ENCODE results near the gene SLC6A20.

The SLC6A20 gene

DNA sequence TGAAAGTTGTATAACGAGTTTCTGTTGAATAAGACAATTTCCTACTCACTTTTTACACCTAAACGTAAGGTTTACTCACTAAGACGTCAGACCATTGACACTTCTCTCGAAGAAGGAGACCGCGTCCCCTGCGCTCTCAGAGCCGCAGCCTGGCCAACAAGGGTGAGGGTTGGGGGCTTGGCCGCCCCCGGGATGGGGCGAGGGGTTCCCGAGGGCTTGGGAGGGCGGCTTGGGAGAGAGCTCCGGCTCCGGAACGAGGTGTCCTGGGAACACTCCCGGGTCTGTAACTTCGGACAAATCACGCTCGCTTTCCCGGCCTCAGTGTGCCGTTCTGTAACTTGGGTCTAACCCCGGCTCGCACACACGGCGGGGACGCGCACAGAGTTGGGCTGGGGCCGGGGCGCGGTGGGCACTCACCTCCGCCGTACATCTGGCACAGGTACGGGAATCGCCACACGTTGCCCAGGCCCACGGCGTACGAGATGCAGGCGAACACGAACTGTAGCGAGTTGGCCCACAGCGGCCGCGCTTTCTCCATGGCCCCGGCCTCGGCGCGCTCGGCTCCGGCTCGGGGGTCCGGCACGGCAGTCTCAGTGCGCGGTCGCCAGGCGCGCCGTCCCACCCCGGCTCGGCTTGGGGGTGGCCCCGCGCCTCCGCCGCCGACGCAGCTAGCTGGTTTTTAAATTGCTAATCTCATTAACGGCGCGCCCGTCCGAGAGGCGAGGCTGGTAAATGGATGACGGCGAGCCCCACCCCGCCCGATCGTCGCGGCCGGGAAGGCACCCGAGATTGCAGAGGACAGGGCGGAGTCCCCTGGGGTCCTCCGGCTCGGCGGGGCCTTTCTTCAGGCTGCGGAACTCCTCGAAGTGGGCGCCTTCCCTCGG lies at the start of gene SLC6A20:
TSS of gene SLC6A20 (minus strand) at position 655 of the 884 bp plus-strand sequence. CDS start at position 538, 117 bp downstream.
- no peak for DNase-seq (ENCODE audit: low read depth in 2 of 3, low spot score in 1 of 3)

- DNase-seq (ENCODE audit: low read depth in 2 of 3, low spot score in 1 of 3) = no peak
Measured at GRCh38 chr3:45844616-45845015, 48.3 kb upstream of the SLC6A20 start.

DNA sequence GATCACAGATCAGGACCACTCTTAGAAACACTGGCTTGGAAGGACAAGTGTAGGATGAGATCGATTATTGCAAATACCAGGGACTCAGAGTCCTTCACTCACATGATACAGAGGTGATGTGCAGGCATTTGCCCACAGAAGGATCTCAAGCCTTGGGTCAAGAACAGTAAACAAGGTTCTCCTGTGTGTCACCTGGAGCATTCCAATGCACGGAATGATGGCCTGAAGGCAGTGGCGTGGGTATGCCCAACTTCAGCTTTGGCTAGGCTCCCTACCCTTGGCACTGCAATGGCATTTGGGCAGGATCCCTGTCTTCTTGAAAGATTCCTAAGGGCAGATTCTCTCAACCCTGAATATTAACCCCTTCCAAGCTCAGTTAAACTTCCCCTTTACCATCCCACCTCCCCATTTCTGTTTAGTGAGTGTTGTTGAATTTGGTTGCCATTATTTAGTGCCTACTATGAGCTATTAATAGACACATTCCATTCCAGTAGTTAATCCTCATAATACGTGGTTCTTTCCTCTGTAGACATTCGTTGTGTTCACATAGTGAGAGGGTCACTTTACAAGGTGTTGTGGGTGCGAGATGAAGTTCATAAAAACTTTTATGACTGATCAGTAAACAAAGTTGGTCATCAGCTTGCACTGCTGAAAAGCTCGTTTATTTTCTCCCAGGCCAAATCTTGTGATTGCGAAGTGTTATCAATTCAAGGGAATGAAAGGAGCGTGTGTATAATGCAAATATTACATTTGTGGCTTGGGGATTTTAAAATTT lies 46.7 kb upstream of the SLC6A20 start:
- no peak for DNase-seq (ENCODE audit: low read depth in 2 of 3, low spot score in 1 of 3)

DNA sequence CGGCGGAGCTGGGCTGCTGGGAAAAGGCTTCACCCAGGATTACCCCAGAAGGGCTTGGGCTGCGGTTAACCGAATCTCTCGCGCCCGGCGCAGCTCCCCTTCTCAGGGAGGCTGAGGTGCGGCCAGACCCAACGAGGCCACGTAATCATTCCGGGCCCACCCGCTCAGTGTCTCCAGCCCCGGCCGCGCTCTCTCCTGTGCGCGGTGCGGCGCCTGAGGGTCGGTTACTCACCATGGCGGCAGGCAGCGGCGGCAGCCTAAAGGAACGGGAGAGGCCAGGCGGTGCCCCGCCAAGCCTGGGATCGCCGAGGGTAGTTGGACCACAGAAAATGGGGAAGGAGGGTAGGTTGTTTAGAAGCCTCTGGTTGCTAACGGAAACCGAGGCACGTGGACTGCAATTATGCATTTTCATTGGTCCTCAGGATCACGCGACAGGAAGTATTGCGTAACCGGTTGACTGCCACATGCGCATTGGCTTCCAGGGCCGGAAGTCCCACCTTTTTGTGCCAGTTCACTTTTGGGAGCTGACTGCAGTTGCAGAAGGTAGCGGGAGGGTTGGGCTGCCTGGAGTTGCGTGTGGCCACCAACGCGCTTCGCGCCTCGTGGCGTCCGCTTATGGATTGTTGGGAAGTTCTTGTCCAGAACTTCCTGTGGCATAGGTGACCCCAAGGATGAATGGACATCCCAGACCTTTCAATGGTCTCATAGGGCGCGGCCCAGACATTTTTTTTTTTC lies 45.6 kb upstream of the SLC6A20 start, which contains the start of gene LZTFL1:
TSS of gene LZTFL1 (minus strand) at position 363 of the 735 bp plus-strand sequence. CDS start at position 235, 128 bp downstream.
- DNase-seq (ENCODE audit: low read depth in 2 of 3, low spot score in 1 of 3) = peak; percentile 81 to 86 (median 83)

- no peak for DNase-seq (ENCODE audit: low read depth in 2 of 3, low spot score in 1 of 3)
Measured at GRCh38 chr3:45841420-45841756, 45.1 kb upstream of the SLC6A20 start.

- DNase-seq (ENCODE audit: low read depth in 2 of 3, low spot score in 1 of 3) = no peak
Measured at GRCh38 chr3:45838466-45838865, 42.1 kb upstream of the SLC6A20 start.

DNA sequence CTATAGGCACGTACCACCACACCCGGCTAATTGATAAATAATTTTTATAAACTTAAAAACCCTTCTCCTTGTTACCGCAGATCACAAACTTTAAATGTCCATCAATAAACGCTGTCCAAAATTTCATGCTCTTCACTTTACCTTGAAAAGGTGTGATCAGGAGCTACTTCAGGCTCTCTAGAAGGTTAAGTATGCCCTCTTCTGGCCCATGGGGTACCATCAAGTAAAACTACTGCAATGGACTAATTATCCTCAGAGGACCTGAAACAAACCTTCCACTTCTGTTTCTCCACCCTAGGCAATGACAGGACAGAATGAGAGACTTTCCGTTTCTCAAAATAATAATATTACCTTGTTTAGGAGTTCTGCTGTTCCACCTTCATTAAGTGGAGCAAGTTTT lies 36.4 kb upstream of the SLC6A20 start:
- no peak for DNase-seq (ENCODE audit: low read depth in 2 of 3, low spot score in 1 of 3)

- no peak for DNase-seq (ENCODE audit: low read depth in 2 of 3, low spot score in 1 of 3)
Measured at GRCh38 chr3:45830121-45830520, 33.8 kb upstream of the SLC6A20 start.

GRCh38 chr3:45826908-45827307 lies 30.6 kb upstream of the SLC6A20 start:
- no peak for DNase-seq (ENCODE audit: low read depth in 2 of 3, low spot score in 1 of 3)

- no peak for DNase-seq (ENCODE audit: low read depth in 2 of 3, low spot score in 1 of 3)
Measured at GRCh38 chr3:45826321-45826720, 30.0 kb upstream of the SLC6A20 start.

GRCh38 chr3:45821127-45821526 lies 24.8 kb upstream of the SLC6A20 start:
- no peak for DNase-seq (ENCODE audit: low read depth in 2 of 3, low spot score in 1 of 3)

GRCh38 chr3:45819543-45819942 lies 23.2 kb upstream of the SLC6A20 start:
- DNase-seq (ENCODE audit: low read depth in 2 of 3, low spot score in 1 of 3) = no peak

- DNase-seq (ENCODE audit: low read depth in 2 of 3, low spot score in 1 of 3) = no peak
Measured at GRCh38 chr3:45817831-45818522, 21.6 kb upstream of the SLC6A20 start.

DNA sequence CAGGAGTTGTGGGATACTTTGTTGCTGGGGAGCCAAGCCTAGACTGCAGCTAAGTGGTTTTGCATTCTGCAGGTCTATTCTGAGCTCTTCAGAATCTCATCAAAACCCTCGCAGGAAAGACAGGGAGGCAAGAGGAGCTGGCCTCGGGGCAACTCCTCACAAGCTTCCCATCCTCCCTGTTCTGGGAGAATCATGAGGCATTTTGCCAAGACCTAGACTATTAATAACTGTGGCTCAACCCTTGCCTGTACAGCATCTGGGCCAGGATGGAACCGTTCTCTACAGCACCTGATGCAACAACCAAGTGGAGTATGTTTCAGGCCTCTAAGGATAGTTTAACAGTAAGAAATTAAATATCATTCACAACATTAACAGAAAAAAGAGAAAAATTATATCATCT lies 20.2 kb upstream of the SLC6A20 start:
- no peak for DNase-seq (ENCODE audit: low read depth in 2 of 3, low spot score in 1 of 3)

- no peak for DNase-seq (ENCODE audit: low read depth in 2 of 3, low spot score in 1 of 3)
Measured at GRCh38 chr3:45814322-45814721, 18.0 kb upstream of the SLC6A20 start.

- no peak for DNase-seq (ENCODE audit: low read depth in 2 of 3, low spot score in 1 of 3)
Measured at GRCh38 chr3:45807681-45808540, 11.6 kb upstream of the SLC6A20 start.

DNA sequence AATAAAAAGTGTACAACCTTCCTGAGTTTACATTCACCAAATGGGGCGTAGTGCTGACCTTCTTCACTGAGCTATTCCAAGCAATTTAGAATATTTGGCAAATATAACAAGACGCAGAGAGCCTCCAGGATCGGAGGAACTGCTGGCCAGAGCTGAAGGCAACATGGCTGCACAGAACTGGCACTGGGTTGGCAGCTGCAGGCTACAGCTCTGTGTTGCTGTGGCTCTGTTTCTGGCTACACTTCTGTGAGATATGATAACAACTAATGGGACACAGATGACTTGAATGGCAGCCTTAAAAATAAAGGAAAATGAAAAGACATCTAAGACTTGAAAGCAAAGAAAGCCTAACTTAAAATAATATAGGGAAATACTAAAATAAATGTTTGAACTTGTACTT lies 10.8 kb upstream of the SLC6A20 start:
- DNase-seq (ENCODE audit: low read depth in 2 of 3, low spot score in 1 of 3) = no peak

DNA sequence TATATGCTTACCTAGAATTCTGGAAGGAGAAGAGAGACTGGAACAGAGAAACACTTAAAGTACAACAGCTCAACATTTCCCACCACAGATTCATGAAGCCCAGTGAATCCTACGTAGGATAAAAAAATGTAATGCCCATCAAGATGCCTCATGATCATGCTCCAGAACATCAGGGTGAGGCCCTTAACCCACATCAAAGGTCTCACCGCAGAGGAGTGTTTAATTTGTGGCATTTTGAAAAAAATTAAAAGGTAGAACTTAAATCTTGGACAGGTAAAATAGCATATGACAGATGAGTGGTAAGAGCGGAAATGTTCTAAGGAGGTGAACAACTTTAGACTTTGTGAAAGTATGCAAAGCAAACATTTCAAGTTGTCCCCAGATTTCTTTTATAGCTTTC lies 9.7 kb upstream of the SLC6A20 start:
- DNase-seq (ENCODE audit: low read depth in 2 of 3, low spot score in 1 of 3) = no peak

GRCh38 chr3:45803252-45803935 lies 7.1 kb upstream of the SLC6A20 start:
- no peak for DNase-seq (ENCODE audit: low read depth in 2 of 3, low spot score in 1 of 3)
